ENCODE data around the gene PTPN2.

PTPN2 gene

DNA sequence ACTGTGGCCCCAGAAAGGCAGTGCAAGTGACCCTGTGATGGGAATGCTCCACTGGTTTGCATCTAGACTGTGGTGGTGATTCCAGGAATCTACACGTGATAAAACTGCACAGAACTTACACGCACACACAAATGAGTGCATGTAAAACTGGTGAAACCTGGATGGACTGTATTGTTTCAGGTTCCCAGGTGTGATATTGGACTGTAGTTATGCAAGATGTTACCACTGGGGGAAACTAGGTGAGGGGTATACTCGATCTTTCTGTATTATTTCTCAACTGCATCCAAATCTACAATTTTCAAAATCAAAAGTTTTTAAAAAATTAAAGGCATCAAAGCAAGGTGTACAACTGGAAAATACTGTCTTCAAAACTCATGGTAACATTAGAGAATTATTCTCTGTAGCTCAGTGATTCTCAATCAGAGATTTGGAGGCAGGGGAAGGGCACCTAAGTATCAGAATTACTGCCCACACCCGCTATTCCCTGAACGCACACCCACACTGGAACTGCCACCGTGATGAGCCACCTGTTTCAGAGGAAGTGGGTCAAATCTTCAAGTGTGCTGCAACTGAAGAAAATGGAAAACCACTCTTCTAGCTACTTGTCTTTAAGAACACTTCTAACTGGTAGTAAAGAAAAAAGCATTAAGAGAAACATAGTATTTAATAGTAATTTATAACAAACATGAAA is 26.7 kb downstream of the PTPN2 start:
- DNase-seq, result no peak

DNA sequence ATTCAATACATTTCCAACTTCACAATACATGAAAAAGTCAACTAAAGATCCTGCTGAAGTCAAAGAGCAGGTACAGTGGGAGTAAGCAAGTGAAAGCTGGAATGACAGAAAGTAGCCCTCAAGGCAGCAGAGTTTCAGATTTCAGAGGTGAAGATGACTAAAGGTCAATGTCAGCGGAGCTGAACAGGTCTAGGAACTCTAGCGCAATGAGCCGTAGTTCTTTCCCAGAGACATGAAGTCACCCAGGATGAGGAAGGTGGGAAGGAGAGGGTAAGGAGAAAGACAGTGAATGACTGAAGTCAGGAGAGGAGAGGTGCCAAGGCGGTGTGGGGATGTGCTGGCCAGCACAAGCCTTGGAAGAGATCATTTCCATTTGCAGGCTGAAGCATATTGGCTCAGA is 28.1 kb downstream of the PTPN2 start:
- no peak for DNase-seq

DNA sequence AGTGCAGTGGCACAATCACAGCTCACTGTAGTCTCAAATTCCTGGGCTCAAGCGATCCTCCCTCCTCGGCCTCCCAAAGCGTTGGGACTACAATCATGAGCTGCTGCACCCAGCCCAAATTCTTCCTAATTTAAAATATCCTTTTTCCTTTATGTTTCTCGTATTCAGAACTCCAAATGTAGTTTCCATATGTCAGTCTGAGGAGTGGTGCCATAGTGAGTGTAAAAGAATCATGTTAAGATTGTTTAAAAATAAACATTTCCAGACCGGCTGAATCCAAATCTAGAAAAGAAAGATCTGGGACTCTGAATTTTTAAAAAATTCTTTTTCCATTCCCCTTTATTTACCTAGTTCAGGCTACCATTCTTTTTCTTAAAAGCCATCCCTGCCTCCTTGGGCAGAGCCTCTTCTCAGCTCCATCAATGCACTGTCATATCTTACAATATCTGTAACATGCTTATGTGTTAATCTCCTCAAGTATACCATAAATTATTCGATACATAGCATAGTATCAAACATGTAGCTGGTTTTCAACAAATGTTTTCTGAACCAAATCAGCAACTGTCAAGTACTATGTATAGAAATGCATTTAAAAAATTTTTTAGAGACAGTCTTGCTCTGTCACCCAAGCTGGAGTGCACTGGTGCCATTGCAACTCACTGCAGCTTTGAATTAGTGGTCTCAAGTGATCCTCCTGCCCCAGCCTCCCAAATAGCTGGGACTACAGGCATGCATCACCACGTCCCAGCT is 31.3 kb downstream of the PTPN2 start:
- no peak for DNase-seq

DNA sequence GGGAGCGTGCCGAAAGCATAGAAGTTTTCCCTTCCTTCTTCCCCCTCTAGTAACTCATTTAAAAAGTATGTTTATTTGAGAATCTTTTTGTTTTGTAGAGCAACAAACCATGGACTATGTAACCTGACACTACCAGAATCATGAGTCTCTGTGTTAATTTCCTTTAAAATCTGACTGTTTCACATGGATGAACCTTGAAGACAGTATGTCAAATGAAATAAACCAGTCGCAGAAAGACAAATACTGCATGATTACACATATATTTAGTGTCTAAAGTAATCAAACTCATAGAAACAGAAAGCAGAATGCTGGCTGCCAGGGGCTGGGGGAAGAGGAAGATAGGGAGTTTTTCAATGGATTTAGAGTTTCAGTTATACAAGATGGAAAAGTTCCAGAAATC is 32.3 kb downstream of the PTPN2 start:
- no peak for DNase-seq

DNA sequence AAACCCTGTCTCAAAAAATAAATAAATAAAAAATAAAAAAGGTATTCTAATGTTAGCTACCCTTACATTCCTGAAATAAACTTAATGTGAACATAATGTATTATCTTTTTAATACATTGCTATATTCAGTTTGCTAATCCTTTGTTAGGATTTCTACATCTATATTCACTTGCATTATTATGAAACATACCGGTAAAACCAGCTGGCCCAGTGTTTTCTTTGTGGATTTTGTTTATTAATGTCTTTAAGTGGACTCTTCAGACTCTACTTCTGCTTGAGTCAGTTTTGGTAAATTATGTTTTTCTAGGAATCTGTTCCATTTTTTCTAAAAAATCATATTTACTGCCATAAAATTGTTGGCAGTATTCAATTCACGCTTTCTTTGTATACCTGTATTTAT is 34.5 kb downstream of the PTPN2 start:
- DNase-seq, result no peak

DNA sequence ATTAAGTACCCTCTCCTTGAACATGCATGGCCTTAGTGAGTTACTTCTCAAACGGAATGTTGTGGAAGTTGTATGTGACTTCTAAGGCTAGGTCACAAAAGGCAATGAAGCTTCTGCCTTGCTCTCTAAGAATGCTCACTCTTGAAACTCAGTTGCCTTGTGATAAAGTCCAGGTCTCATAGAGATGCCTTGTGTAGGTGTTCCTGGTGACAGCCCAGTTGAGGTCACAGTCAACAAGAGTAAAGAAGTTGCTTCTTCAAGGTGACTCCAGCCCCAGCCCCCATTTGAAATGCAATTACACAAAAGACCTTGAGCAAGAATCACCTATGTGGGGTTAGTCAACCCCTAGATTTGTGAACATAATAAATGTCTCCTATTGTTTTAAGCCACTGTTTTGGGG is 35.6 kb downstream of the PTPN2 start:
- DNase-seq, result no peak

DNA sequence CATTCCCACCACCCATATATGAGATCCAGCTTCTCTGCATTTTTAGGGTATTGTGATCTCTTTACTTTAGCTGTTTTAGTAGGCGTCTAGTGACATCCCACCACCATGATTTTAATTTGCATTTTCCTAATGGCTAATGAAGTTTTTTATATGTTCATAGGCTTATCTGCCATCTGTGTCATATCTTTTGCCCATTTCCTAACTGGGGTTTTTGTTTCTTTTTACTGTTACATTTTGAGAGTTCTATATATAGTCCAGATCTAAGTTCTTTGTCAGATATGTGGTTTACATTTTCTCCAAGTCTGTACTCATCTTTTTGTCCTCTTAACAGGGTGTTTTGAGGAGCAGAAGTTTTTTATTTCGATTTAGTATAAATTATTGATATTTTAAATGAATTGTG is 39.6 kb downstream of the PTPN2 start:
- no peak for DNase-seq

DNA sequence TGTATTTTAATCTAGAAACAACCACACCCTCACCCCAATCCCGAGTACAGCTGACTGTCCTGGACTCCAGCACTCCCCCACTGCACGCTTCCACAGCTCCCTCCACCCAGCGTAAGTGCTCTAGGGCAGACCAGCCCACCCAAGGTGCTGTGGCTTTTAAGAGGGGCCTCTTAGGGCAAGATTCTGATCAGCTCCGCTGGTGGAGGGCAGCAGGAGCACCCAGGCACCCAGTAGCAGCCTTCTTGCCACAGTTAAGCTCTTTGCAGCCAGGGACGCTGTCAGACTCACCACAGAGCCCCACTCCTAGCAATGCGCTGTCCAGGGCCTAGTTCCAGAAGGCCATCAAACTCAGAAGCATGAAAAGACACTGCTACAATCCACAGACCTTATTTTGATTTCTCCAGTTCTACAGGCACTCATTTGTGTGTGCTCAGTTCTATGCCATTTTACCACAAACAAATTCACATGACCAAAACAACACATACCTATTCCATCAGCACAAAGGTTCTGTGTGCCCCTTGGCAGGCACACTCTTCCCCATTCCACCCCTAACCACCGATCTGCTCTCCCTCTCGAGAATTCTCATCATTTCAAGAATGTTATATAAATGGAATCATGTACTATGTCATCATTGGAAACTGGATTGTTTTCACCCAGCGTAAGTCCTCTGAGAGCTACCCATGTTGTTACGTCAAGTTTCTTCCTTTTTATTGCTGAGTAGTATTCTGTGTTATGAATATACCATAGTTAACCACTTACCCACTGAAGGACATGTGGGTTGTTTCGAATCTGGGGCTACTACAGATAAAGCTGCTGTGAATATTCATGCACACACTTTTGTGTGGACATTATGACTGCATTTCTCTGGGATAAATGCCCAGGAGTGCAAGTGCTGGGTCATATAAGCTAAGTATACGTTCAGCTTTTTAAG is 40.4 kb downstream of the PTPN2 start:
- DNase-seq, result no peak

DNA sequence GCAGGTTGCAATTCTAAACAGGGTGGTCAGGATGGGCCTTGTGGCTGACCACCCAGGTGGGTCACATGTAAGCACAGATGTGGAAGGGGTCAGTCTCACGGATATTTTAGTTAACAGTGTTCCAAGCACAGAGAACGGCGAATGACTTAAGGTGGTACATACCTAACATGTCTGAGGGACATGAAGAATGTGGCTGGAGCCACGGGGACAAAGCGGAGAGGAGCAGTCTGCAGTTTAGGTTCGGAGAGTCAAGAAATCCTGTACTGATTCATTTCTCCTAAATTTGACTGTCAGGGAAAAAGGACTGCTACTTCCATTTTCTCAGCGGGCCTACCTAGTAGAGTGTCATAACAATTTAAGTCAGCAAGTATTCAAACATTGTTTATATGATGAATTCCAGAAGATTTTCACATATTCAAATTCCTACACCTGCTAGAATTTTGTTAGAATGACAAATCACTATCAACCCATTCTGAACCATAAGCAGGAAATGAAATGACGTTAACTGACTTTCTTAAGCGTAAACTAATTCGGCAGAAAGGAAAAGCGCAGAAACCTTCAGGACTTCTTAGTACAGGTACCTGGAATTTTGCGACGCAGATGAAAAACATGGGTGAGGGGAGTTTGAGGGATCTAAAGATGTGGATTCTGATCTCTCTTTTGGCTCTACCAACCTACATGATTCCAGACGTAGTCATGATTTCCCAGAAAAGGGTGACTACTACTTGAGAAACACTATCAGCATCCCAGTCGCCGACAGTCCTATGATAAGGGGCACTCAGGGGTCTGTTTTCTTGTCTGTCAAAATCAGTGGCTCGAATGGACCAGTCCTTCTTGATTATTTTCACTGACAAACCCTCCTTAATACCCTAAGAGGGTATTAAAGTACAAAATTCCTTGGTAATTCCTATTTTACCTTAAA is 41.3 kb downstream of the PTPN2 start:
- no peak for DNase-seq

DNA sequence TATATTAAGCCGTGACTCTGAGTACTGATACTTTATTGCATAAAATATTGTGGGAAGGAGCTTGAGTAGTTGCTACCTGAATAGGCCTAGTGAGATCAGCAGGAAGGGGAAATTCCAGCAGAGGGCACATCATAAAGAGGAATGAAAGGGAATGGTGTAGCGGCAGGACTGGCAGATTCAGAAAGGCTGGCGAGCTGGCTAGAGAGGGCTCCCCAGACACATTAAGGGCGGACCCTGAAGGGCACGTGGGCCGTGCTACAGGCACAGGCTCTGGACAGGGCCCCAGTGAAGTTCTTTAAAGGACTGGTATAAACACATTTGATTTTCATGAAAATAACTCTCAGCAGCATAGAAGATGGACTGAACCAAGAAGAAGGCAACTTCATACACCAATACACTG is 43.0 kb downstream of the PTPN2 start:
- DNase-seq, result no peak

DNA sequence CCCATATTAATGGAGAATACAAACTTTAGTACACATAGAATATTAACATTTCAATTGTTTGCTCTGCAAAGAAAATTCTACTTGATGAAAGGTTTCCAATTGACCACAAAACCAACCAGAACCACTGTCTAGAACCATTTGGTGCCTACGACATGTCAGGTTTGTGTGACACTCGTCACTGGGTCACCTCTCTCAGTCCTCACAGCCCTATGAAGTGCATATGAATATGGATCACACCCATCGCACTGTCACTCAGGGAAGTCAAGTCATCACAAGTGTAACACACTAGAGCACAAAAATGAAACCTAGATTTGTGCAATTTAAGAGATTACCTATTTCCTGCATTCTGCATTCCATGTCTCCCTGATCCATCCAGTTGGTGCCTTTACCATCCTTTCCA is 43.7 kb downstream of the PTPN2 start:
- DNase-seq, result no peak

DNA sequence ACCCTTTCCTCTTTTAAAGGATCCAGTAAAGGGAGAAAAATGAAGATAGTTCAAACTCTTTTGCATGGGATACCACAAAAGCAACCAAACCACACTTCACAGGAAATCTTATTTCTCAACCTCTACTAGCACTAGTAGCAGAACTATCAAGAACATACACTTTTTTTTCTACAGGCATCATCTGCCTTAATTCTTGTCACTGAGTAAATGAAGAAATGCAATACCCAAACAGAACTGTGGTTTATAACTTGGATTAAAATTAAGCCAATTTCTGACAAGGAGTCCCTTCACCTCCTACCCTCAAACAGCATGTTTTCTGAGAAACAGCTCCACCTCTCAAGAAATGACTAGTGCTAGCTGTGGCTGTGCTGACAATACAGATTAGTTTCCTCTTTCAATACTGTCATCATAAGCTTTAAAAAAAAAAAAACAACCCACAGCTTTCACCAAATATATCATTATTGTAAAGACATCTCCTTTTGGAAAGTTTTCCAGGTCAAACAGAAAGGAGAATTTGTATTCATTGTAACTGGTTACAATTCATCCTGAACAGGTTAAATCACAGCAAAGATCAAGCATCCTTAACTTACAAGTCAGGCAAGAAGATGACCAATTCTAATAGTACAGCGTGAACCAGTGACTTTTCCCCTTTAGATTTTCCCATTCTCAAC is 44.4 kb downstream of the PTPN2 start:
- no peak for DNase-seq

DNA sequence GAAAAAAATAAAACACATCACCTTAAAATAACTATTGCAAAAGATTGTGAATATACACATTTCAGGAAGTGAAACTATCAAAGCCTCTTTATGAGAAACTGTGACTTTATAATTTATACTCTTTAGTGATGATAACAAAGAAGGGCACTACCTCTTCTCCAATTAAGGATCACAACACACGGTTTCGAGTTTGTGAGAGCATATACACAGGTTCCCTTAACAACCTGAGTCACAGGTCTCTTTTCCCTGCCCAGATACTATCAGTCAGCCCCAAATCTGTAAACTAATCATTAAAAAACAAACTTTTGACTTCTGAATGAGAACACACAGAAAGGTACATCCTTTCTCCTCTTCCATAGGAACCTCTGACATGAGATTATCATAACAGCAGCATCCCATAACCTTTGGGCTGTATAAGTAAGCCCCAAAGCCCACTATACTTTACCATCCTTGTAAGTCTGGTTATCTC is 44.9 kb downstream of the PTPN2 start:
- no peak for DNase-seq

DNA sequence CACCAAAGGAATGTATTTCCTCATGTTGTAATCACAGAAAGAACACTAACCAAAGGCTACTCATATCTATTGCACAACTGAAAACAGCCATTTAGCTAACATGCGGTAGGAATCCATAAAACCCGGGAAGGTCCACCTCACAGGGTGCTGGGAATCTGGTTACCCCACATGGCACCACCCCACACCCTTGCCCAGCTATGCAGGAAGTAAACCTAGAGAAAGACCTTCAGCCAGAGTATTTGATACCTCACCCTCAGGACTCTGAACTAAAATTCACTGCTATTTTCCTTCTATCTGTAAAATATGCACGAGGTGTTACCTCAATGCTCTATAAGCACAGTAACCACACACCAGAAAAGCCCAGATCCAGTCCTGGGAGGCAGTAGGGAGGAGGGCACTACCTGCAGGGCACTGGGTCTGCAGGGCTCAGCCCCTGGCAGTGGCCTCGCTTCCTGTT is 45.8 kb downstream of the PTPN2 start:
- DNase-seq, result no peak

DNA sequence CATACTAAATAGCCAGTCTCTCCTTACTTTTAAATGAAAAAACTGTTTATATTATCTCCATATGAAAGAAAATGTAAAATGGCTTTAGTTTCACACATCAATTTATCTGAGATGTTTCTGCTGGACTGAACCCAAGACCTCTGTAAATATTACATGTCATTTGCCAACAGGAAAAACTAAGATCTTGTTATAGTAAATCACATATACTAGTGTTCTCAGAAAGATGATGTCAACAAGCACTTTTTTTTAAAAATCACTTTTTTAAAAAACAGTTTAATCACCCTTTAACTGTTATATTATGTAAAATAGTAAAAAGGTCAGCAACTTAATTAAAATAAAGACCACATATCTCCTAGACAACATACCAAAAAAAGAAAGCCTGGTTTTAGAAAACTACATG is 46.3 kb downstream of the PTPN2 start:
- DNase-seq, result no peak

DNA sequence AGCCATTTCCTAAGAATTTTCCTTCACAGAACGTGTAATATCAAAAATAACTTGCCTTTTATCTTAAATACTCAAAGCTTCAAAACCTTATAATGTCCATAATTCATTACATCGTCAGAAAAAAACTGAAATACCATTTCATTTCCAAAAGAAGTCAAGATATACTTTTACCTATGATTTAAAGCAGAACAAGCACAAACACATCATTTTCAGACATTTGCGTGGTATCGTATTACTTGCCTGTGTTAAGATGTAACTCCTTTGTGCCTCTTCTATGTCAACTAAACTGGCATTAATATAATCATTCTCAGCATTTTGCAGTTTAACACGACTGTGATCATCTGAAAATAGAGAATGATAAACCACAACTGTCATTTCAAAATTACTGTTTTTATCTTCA is 47.5 kb downstream of the PTPN2 start:
- DNase-seq, result no peak

DNA sequence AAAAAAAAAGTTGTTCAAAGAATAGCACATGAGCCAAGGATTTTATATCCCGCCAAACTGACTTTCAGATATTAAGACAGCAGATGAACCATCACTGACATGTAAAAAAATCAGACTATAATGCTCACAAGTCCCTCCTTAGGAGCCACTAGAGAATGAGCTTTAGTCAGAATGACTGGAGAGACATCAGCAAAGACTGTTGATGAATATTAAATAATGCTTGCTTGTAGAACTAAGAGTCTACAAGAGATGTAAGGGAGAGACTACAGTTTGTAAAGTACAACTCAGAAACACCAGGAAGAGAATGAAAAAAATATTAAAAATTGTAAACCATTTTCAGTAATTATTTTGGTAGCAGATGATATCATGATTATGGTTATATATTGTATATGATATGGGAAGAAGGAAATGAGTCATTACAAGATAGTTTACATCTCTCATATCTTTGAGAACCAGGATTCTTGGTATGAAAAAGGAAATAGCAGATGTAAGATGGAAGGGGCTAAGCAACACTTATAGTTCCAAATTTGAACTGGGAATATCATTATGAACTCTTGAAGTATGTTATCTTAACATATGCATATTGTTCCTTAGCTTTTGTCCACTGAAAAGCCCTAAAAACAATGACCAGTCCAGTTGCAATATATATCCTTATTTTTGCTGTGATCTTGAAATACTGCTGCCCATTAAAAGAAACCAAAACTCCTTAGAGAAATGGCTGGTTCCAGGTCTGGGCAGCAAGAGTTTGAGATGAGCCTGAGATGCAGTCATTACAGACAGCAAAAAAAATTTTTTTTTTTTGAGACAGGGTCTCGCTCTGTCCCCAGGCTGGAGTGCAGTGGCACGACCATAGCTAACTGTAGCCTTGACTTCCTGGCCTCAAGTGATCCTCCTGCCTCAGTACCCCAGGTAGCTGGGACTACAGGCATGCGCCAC is 55.7 kb downstream of the PTPN2 start:
- DNase-seq, result no peak

DNA sequence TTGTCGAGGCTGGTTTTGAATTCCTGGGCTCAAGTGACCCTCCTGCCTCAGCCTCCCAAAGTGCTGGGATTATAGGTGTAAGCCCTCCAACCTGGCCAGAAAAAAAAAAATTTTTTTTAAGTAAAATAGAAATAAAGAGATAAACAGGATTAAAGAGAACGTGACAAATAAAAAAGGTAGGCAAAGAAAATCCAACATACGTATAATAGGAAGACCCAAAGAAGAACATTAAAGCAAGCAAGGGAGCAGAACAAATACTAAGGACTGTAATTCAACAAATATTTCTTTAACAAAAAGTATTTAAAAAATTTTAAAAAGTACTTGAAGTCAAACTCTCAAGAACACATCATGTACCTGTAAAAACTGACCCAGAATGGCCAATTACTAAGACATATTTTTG is 56.4 kb downstream of the PTPN2 start:
- no peak for DNase-seq

DNA sequence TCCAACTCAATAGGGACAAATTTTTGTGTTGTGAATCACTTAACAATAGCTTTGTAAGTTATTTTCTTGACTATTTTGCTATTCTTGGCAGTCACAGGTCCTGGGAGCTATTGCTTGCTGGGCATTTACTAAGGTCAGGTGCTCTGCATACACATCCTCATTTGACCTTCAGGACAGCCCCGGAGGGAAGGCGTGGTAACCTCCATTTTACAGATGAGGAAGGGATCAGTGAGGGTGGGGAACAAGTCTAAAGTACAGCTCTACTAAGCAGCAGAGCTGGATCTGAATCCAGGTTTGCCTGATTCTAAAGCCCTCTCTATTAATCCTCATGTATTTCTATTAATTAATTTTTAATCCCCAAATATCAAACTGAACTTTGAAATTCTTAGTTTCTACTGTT is 58.8 kb downstream of the PTPN2 start:
- DNase-seq, result no peak

DNA sequence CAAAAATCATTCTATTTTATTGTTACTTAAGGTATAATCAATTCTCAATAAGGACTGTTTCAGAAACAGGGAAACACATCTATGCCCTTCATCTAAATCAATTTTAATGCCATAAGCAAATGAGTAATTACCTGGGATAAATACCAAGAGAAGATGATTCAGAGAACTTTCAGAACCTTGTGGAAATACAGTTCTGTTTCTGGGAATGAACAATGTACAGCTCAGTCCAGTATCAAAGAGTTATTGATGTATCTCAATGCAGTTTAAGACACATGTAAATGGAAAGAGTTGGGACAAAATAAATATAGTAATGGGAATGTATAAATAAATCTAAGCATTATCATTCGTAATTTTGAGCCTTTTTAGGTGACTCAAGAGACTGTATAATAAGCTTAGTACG is 60.1 kb downstream of the PTPN2 start:
- DNase-seq, result no peak

DNA sequence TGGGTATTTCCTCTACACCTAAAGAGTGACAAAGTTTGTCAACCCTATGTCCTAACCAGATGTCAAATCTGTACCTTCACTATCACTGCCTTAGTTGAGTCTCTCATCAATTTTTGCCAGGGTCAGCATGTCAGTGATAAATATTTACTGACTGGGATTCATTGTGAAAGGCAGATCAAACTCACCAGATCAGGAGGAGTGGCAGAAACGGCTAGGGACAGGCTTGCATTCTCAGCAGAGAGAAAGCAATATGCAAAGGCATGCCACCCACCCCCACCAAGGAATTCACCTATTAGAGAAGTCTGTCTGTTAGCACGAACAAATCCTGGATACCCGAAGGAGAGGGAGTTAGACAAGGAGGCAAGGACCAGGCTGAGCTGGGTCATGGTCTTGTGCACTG is 62.6 kb downstream of the PTPN2 start:
- DNase-seq, result no peak
